OCI-LY1 (cell line): ENCODE data around the gene TRIO.

Experiments used
- EZH2 ChIP-seq: fragments of 200-600 bp; sonication (generic), shearing (Covaris generic); IDR thresholded peaks from 2 replicates; pipeline ENCODE4 v1.8.0; 2017; ENCODE audit warnings: borderline replicate concordance, mixed run types, mild to moderate bottlenecking, antibody characterized with exemption, low read length, moderate library complexity, mixed read lengths
- TF ChIP-seq, protein P1 (sequence below): fragments of 200-600 bp; sonication (generic), shearing (Covaris generic); IDR thresholded peaks from 2 replicates; pipeline ENCODE4 v1.5.1; 2017; ENCODE audit warnings: mild to moderate bottlenecking, antibody characterized with exemption, low read length, moderate library complexity, mixed read lengths

DNA sequence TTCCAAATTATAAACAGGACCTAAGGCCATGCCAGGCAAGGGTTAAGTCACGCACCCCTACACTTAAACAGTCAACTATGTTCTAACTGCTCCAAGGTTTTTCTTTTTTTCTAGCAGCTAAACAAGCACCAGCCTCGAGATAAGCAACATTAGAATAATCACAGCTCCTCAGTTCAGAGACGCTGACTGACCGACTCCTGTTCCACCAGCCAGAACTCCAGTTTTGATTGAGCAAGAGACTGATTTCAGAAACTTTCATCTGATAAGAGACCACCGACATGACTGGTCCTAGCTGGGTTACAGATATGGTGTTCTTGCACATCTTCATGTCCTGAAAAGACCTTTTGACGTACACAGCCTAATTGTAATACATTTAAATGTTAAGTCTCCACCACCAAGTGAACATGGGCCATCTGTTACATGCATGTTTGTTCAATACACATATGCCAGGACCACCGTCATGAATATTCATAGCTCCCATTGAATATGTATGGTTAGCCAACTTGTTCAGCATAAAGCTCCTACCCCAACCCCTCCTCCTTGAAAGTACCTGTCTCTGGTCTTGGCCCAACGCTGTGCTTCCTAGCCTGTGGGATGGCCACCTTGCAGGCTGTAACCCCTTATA is 414.8 kb downstream of the TRIO start:
- no peak for TF ChIP-seq EZH2
- TF ChIP-seq, protein P1, sequence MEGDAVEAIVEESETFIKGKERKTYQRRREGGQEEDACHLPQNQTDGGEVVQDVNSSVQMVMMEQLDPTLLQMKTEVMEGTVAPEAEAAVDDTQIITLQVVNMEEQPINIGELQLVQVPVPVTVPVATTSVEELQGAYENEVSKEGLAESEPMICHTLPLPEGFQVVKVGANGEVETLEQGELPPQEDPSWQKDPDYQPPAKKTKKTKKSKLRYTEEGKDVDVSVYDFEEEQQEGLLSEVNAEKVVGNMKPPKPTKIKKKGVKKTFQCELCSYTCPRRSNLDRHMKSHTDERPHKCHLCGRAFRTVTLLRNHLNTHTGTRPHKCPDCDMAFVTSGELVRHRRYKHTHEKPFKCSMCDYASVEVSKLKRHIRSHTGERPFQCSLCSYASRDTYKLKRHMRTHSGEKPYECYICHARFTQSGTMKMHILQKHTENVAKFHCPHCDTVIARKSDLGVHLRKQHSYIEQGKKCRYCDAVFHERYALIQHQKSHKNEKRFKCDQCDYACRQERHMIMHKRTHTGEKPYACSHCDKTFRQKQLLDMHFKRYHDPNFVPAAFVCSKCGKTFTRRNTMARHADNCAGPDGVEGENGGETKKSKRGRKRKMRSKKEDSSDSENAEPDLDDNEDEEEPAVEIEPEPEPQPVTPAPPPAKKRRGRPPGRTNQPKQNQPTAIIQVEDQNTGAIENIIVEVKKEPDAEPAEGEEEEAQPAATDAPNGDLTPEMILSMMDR: no peak
